Spleen (tissue), 7 donors: Measurements from ENCODE around the gene SETD7.

Source experiments
- CTCF ChIP-seq, 11 experiments: fragments of 200-600 bp in 7 of 11; fragments of 450-650 bp in 4 of 11; sonication (generic) in 4 of 11; IDR thresholded peaks in 8 of 11; conservative IDR thresholded peaks in 3 of 11; 1 replicate in 7 of 11; 2 replicates in 4 of 11; pipeline versions ENCODE4 v1.4.0 to v1.8.0; 2016 to 2021; ENCODE audit warnings: antibody characterized with exemption in 11 of 11, inconsistent platforms in 4 of 11, mild to moderate bottlenecking in 1 of 11
- POLR2A ChIP-seq, 3 donors: fragments of 450-650 bp; IDR thresholded peaks; one replicate each; pipeline ENCODE4 v1.5.1; 2017; ENCODE audit warnings: antibody characterized with exemption in 3 of 3, mild to moderate bottlenecking in 1 of 3
- POLR2AphosphoS5 ChIP-seq, 3 donors: sonication (generic); formaldehyde crosslinking; IDR thresholded peaks; one replicate each; pipeline ENCODE4 v1.5.1; 2017; ENCODE audit warnings: antibody characterized with exemption in 3 of 3
- donor health status: DM: no; HTN: no; CAD: no; lungs with moderate emphysema.
- donor health status: DM: no; HTN: no; CAD: no.
- donor health status: DM: no; HTN: no; CAD: no.

DNA sequence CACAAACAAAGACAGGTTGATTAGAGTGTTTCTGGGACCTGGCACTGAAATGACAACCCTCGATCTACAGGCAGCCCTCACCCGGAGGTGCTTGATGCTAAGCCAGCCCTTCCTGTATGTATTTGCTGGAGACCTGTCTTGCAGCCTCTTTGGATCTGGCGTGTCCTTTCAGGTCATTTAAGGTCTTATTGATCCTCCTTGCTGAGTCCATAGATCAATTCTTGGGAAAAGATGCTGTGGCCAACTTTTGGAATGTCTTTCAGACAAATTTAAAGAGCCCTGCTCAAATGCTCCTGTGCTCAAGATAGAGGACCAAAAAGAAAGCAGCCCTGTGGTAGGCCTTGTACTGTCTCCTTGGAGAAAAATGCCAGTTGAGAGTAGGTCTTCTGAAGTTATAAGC lies 6.8 kb upstream of the SETD7 start:
- TF ChIP-seq POLR2A (IDR thresholded peaks at IDR 0.05) (no peak), POLR2AphosphoS5 (IDR thresholded peaks at IDR 0.05) (no peak), CTCF (IDR thresholded peaks at IDR 0.05 in 8 of 11, conservative IDR thresholded peaks at IDR 0.05 in 3 of 11) (no peak)
